ENCODE measurements around the gene PKM.

PKM gene

GRCh38 chr15:72235298-72235697, 4.3 kb upstream of the PKM start:
- no peak for DNase-seq (ENCODE audit: low spot score)

GRCh38 chr15:72233769-72234168, 2.8 kb upstream of the PKM start:
- no peak for DNase-seq (ENCODE audit: low spot score)

DNA sequence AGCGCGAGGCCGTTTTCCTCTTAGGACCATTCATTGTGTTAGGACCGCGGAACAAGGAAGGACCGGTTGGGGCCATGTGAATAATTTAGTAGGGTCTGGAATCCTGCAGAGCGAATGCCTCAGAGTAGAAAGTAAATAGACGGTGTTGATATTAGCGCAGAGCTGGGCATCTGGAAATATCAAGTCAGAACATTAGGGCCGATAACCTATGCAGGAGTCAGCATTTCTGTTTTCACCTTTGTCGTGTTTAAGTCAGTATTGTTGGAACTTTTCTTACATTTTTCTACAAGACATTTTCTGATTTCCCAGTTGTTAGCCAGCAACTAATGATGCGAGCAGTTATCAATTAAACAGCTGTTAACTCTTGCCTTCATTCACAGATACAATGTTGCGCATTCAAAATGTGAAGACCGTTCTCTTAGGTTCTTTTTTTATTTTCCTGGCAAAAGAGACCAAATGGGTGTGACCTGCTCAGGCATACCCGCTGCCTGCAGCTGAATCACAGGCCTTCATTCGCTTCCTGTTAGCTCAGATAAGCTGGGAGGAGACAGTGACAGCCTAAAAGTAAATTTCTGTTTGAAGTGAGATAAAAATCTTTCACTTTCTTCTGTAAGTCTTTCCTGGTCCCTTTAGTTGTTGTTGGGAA, 966 bp upstream of the PKM start:
- peak; percentile 89 for DNase-seq (ENCODE audit: low spot score)

DNA sequence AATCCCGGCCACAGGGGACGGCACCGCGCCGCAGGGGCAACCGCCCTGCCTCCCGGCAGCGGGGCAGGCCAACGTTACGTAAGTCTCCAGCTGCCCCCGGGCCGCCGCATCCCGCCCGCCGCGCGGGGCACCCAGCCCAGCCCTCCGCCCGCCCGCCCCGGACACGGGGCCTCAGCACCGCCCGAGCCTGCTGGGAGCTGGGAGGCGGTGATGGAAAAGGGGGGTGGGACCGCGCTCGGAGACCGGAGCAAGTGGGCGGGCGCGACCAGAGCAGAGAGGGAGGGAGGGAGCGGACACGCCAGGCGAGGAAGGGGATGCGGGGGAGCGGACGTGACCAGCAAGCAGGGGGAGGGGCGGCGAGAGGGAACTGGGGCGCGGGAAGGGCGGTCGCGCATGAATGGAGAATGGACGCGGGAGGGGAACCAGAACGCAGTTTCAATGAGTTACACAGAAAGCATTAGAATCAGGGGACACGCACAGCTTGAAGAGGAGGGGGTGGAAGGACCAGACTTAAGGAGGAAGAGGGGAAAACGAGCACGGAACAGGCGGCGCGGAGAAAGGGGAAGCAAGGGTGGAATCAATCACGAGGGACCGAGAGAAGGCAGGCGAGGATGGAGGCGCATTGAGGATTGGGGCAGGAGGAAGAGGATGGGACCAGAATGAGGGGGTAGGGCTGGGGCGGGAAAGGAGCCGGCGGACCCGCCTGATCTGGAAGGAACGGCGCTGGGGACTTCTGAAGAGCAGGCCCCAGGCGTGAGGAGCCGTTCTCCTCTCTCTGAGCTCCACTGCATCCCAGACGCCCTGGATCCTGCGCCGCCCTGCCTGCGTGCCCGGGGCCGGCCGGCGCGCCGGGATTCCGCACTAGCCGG, 559 bp downstream of the PKM start:
- peak; percentile 53 for DNase-seq (ENCODE audit: low spot score)

DNA sequence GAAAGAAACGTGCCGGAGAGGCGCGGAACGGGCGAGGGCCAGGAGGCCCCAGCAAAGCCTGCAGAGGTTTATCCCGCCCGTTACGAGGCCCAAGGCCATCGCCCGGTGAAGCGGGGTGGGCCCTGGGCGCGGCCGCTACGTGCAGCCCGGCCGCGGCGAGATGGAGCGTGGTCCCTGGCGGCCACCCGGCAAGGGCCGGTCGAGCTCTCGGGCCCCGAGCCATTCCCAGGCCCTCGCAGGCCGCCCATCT, 1.1 kb downstream of the PKM start:
- DNase-seq (ENCODE audit: low spot score) = peak; percentile 11

GRCh38 chr15:72229076-72229946, 1.7 kb downstream of the PKM start:
- DNase-seq (ENCODE audit: low spot score) = no peak

GRCh38 chr15:72227720-72228119, 3.3 kb downstream of the PKM start:
- no peak for DNase-seq (ENCODE audit: low spot score)

DNA sequence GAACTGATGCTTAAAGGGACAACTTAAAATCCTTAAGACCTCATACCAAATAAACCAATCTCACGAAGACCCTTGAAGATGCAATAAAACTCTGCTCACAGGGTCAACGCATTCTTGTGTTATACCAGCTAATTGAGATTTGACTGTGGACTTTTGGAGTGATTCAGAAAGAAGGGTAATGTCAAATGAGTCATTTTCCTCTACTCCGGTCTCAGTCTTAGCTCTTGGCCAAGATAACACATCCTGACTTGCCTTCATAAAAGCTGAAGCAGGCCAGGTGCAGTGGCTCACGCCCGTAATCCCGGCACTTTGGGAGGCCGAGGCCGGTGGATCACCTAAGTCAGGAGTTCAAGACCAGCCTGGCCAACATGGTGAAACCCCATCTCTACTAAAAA, 3.8 kb downstream of the PKM start:
- peak; percentile 54 for DNase-seq (ENCODE audit: low spot score)

- DNase-seq (ENCODE audit: low spot score) = no peak
These were observed 7.7 kb downstream of the PKM start for GRCh38 chr15:72223278-72223677.

- DNase-seq (ENCODE audit: low spot score) = peak; percentile 39
These were observed 8.6 kb downstream of the PKM start for GRCh38 chr15:72222393-72222792.

GRCh38 chr15:72220687-72221086, 10.3 kb downstream of the PKM start:
- DNase-seq (ENCODE audit: low spot score) = no peak

- DNase-seq (ENCODE audit: low spot score) = no peak
These were observed 13.8 kb downstream of the PKM start for GRCh38 chr15:72217216-72217615.

GRCh38 chr15:72216079-72216478, 14.9 kb downstream of the PKM start:
- no peak for DNase-seq (ENCODE audit: low spot score)

GRCh38 chr15:72207558-72208085, 23.4 kb downstream of the PKM start:
- DNase-seq (ENCODE audit: low spot score) = no peak

DNA sequence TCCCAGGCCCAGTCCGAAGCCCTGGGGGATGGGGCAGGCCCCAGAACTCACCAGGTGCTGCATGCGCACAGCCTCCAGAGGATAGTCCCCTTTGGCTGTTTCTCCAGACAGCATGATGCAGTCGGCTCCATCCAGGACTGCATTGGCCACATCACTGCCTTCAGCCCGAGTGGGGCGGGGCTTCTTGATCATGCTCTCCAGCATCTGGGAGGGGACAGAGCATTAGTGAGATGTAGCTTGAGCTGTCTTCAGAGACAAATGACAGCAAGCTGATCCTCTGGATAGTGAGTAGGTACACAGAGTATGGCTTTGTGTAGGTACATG, 24.4 kb downstream of the PKM start:
- DNase-seq (ENCODE audit: low spot score) = no peak

DNA sequence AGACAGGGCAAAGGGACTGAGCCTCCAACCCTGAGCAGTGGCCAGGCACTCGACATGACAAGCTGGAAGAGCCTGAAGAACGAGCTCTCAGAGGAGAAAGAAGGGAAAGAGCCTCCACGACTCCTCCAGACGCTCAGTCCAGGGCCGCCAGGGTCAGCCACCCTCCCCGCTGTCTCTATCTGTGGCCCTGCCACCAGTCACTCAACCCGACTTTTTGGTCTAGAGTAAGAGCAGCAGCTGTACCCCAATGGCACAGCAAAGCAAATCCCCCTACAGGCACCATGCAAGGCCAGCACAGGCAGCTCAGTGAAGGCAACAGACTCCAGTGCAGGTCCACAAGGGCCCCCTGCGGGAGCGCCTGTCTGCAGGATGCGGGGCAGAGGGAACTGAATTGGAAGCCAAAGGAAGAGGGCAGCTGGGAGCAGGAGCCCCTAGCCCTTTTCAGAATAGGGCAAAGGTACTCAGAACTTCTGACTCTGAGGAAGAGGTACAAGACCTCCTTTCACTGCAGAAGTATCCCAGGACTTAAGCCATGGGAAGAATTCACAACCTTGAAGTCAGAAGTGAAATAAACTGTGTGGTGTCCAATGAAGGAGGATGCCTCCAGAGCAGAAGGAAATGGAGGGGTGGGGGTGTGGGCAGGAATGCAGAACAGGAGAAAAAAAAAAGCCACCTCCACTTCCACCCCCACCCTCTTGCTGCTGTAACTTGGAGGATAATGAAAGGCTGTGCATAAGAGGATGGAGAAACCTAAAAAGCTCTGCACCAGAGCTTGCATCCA, 24.9 kb downstream of the PKM start:
- DNase-seq (ENCODE audit: low spot score) = no peak

- no peak for DNase-seq (ENCODE audit: low spot score)
These were observed 25.7 kb downstream of the PKM start for GRCh38 chr15:72205273-72205672.

DNA sequence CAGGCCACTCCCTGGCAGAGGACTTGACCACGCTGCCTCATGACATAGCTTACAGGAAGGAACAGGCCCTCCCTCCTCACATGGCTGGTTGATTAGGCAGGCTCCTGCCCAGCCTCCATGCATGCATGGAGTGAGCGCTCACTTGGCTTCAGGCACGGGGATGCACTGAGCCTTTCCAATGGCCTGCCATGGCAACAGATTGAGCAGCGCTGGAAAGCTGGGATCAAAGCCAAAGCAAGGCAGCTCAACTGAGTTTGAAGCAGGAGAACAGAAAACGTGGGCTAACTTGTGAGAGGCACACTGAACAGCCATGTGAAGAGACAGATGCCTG, 27.5 kb downstream of the PKM start:
- DNase-seq (ENCODE audit: low spot score) = no peak

- DNase-seq (ENCODE audit: low spot score) = no peak
These were observed 28.0 kb downstream of the PKM start for GRCh38 chr15:72202801-72203506.

GRCh38 chr15:72202302-72202701, 28.7 kb downstream of the PKM start:
- DNase-seq (ENCODE audit: low spot score) = no peak

GRCh38 chr15:72201391-72201921, 29.5 kb downstream of the PKM start:
- DNase-seq (ENCODE audit: low spot score) = no peak

Measured in LoVo (cell line).